ENCODE results near the gene PPP4R3A.
"Not testable (repeated sequence)": the region's sequence is repeated elsewhere in the genome, so short reads cannot be mapped to it uniquely, and the experiment has no call there.

PPP4R3A gene

DNA sequence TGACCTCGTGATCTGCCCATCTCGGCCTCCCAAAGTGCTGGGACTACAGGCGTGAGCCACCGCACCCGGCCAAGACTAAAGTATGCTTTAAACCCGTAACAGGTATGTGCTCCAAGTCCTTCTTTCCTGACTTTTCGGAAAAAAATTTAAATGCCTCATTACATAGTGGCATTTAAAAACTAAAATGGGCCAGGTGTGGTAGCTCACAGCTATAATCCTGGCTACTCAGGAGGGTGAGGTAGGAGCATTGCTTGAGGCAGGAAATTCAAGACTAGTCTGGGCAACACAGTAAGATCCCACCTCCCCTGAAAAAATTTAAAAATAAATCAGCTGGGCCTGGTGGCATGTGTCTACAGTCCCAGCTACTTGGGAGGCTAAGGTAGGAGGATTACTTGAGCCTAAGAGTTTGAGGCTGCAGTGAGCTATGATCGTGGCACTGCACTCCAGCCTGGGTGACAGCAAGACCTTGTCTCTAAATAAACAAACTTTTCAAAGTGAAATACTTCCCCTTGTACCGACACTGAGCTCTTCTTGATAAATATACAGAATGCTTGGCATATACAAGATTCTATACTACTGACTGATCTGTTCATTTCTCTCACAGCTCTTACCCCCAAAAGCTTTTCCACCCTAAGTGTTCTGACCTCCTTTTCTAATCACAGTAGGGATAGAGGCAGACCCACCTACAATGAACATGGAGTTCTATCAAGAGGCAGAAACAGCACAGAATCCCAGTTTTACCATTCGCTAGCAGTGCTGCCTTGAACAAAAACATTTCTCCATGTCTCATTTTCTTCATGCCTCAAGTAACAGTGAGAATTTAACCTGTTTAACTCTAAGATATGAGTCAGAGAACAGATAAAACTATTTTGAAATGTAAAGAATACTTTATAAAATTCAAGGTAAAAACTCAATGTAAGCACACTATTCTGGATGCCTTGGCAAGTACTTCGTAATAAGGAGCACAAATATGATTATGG lies 7.9 kb downstream of the PPP4R3A start:
- no peak for DNase-seq

DNA sequence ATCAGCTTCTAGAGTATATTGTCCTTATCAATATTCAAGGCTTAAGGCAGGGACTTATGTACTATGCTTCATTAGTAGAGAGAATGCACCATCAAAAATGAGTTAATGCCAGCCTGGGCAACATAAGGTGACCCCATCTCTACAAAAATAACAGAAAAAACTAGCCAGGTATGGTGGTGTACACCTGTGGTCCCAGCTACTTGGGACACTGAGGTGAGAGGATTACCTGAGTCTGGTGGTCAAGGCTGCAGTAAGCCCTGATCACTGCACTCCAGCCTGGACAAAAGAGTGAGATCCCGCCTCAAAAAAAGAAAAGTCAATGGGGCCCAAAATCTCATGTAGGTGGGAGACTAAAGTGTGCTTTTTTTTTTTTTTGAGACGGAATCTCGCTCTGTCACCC lies 8.8 kb downstream of the PPP4R3A start:
- no peak for DNase-seq

- no peak for DNase-seq
These were observed 13.3 kb downstream of the PPP4R3A start for GRCh38 chr14:91496790-91497189.

- not testable (repeated sequence) for DNase-seq
These were observed 15.6 kb downstream of the PPP4R3A start for GRCh38 chr14:91494392-91495065.

GRCh38 chr14:91493169-91493568 lies 16.9 kb downstream of the PPP4R3A start:
- DNase-seq: no peak

GRCh38 chr14:91484744-91485143 lies 25.4 kb downstream of the PPP4R3A start:
- DNase-seq: no peak

DNA sequence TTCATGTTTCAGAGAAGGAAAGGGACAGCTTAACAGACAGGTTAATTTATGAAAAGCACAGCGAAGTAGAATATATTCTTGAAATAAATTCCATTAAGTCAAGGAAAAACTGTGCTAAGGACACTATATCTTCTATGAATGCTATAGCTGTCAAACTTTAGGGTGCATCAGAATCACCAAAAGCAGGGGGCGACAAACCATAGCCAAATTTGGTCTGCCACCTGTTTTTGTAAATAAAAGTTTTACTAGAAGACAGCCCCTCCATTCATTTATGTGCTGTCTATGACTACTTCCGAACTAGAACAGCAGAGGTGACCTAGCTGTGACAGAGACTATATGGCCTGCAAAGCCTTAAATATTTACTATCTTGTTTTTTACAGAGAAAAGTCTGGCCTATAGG lies 25.9 kb downstream of the PPP4R3A start:
- no peak for DNase-seq

GRCh38 chr14:91482263-91483013 lies 27.7 kb downstream of the PPP4R3A start:
- no peak for DNase-seq

GRCh38 chr14:91477388-91477787 lies 32.7 kb downstream of the PPP4R3A start:
- no peak for DNase-seq

DNA sequence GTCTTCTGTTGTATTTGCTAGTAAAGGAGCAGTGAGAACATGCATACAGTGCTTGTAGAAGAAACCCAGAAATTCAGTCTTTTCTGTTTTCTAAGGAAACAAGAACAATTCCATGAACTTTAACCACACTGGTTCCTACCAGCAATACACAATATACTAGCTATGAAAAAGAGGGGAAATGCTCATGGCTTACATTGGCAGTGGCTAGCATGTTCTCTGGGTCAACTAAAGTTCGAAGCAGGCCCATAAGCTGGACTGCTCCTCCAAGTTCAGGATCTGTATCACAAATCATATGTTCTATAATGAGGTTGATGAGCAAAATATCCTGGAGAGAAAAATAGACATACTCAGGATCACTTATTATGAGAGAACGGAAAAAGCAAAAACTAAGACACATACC lies 37.1 kb downstream of the PPP4R3A start:
- DNase-seq: no peak

GRCh38 chr14:91470216-91470615 lies 39.9 kb downstream of the PPP4R3A start:
- no peak for DNase-seq

GRCh38 chr14:91466192-91466591 lies 43.9 kb downstream of the PPP4R3A start:
- no peak for DNase-seq

DNA sequence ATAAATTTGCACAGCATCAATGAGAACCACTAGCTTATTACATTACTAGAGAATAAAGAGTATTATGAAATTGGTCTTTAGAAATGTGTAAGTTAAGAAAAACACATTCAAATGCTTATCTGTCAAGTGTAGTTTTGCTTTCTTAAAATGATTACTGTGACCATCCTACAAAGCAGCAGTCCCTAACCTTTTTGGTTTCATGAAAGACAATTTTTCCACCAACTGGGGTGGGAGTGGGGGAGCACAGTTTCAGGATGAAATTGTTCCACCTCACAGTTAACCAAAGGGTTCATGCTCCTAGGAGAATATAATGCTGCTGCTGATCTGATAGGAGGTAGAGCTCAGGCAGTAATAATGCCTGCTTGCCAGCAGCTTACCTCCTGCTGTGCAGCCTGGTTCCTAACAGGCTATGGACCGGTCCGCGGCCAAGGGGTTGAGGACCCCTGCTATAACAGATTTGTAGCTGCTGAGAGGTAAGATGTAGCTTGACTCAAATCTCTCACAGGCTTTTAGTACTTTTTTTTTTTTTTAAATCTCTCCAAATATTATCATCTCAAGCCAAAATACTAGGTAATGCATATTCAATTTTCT lies 45.4 kb downstream of the PPP4R3A start:
- DNase-seq: no peak

GRCh38 chr14:91458612-91459011 lies 51.5 kb downstream of the PPP4R3A start:
- no peak for DNase-seq

DNA sequence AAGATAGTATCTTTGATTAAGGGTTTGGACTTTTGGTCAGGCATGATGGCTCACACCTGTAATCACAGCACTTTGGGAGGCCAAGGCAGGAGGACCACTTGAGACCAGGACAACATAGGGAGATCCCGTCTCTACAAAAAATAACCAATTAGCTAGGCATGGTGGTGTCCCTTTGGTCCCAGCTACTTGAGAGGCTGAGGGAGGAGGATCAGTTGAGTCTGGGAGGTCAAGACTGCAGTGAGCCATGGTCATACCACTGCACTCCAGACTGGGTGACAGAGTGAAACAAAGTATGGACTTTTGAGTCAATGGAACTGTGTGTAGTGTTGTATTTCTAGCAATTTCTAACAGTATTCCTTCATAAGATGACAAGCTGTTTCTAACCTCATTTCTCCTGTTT lies 53.8 kb downstream of the PPP4R3A start:
- no peak for DNase-seq

DNA sequence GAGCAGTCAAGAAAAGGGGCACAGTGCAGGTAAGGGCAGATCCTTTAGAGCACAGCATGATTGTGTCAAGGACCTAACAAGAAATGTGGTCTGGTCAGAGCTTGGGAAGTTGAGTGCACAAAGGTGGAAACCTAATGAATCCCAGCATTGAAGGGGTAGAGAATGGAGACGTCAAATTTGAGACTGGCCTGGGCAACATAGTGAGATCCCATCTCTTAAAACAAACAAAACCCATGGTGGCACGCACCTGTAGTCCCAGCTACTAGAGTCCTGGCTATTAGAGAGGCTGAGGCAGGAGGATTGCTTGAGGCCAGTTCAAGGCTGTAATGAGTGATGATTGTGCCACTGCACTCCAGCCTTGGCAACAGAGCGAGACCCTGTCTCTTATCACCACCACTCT lies 55.5 kb downstream of the PPP4R3A start:
- DNase-seq: no peak

DNA sequence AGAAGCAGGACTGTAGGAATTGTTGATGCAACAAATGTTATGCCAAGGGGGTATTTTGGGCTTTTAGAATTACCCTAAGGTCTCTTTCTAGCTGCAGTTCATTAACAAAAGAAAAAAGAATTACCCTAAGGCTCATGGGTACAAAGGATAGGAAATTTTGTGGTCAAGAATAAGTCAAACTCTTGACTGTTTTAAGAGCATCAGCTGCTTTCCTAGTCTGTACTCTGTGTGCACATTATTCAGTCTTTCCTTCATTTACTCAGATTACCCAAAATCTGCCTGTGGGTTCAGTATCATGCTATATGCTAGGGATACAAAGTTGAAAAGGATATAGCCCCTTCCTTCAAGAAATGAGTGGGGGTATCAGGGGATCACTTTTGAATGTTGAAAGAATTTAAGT lies 56.0 kb downstream of the PPP4R3A start:
- no peak for DNase-seq

- DNase-seq: no peak
These were observed 56.4 kb downstream of the PPP4R3A start for GRCh38 chr14:91453744-91454143.

- no peak for DNase-seq
These were observed 65.6 kb downstream of the PPP4R3A start for GRCh38 chr14:91444335-91445020.

GRCh38 chr14:91439345-91439744 lies 70.8 kb downstream of the PPP4R3A start:
- DNase-seq: no peak

GRCh38 chr14:91438845-91439244 lies 71.3 kb downstream of the PPP4R3A start:
- no peak for DNase-seq

- not testable (repeated sequence) for DNase-seq
These were observed 73.8 kb downstream of the PPP4R3A start for GRCh38 chr14:91436266-91436665.

Measured in NCI-H1694 treated with DMSO at 0.1 percent for 48 hours (cell line).